GM12878 (cell line): ENCODE results near the gene MYLK4. TPM values are rescaled to one million over a fixed set of nuclear protein-coding genes. Genes with fewer than 3 reads are reported as not detected.

Experiments
- ATAC-seq: fragments of 200-7000 bp; cut with Tn5 transposase; 3 replicates; pipeline ENCODE4 v1.9.1; 2020; ENCODE audit warnings: mild to moderate bottlenecking, moderate library complexity
- BruUV-seq: library from RNA; stranded (reverse); fragments of 400-500 nt; replicated peaks from 2 replicates; lab custom pipeline; 2021; lab: Mats Ljungman, UMichigan
- CTCF ChIA-PET: fragments of 300-600 bp; sonication (Branson Sonifier 250); formaldehyde crosslinking; extraction: SDS; loops from one replicate; lab custom pipeline; 2021; ENCODE audit warnings: inconsistent platforms; lab: Yijun Ruan, JAX
- POLR2A ChIA-PET: fragments of 350-600 bp; formaldehyde crosslinking; extraction: SDS; loops from one replicate; lab custom pipeline; 2021; ENCODE audit warnings: inconsistent platforms; lab: Charles Lee
- RAD21 ChIA-PET: fragments of 300-600 bp; sonication (Branson Sonifier 250); formaldehyde crosslinking; loops from one replicate; lab custom pipeline; 2023; ENCODE audit warnings: antibody characterized with exemption; ENCODE audit not compliant: unreplicated experiment; lab: Charles Lee
- SMC1A ChIA-PET: fragments of 300-600 bp; sonication (Branson Sonifier 250); formaldehyde crosslinking; loops from one replicate; lab custom pipeline; 2023; ENCODE audit not compliant: unreplicated experiment, uncharacterized antibody; lab: Charles Lee
- DNase-seq: peaks from one replicate; pipeline ENCODE4 v3.0.0-alpha.2; 2011; ENCODE audit warnings: low read depth, low spot score
- FAIRE-seq: peaks from 3 replicates; lab custom pipeline; 2011; peaks lifted over from hg19 to GRCh38; lab: Jason Lieb, UNC
- H2AFZ ChIP-seq: 2 replicates; pipeline ENCODE4 v1.6.0; 2011; ENCODE audit warnings: low read depth, low read length, control low read depth; ENCODE audit not compliant: control insufficient read depth
- H3K27ac ChIP-seq: 2 replicates; pipeline ENCODE4 v1.5.1; 2011; ENCODE audit warnings: control low read depth; ENCODE audit not compliant: control insufficient read depth, insufficient read depth
- H3K27me3 ChIP-seq, 2 experiments: replicated peaks in 1 of 2; 2 replicates each; pipeline versions ENCODE4 v1.6.0 to v1.6.1; 2011; ENCODE audit warnings: low read length in 1 of 2; ENCODE audit not compliant: control insufficient read depth in 2 of 2, insufficient read depth in 2 of 2
- H3K36me3 ChIP-seq, 2 experiments: 2 replicates each; pipeline ENCODE4 v1.5.1; 2011; ENCODE audit warnings: low read length in 1 of 2; ENCODE audit not compliant: control insufficient read depth in 2 of 2, insufficient read depth in 2 of 2
- H3K4me1 ChIP-seq: 2 replicates; pipeline ENCODE4 v1.6.1; 2011; ENCODE audit warnings: mild to moderate bottlenecking, low read length, moderate library complexity, mixed read lengths; ENCODE audit not compliant: control insufficient read depth, insufficient read depth
- H3K4me2 ChIP-seq: 2 replicates; pipeline ENCODE4 v1.6.0; 2011; ENCODE audit warnings: control low read depth; ENCODE audit not compliant: control insufficient read depth, insufficient read depth
- H3K4me3 ChIP-seq: fragments of 200-600 bp; sonication (generic); 2 replicates; pipeline ENCODE4 v1.5.1; 2016
- H3K79me2 ChIP-seq: 2 replicates; pipeline ENCODE4 v1.6.0; 2011; ENCODE audit warnings: low read length; ENCODE audit not compliant: control insufficient read depth, insufficient read depth
- H3K9ac ChIP-seq: 2 replicates; pipeline ENCODE4 v1.8.0; 2011; ENCODE audit warnings: low read length, control low read depth, mixed read lengths; ENCODE audit not compliant: control insufficient read depth, insufficient read depth
- H3K9me3 ChIP-seq: replicated peaks from 3 replicates; pipeline ENCODE4 v1.5.1; 2011; ENCODE audit warnings: mild to moderate bottlenecking, low read length; ENCODE audit not compliant: control insufficient read depth, insufficient read depth
- H4K20me1 ChIP-seq: 2 replicates; pipeline ENCODE4 v1.6.0; 2011; ENCODE audit not compliant: control insufficient read depth, insufficient read depth
- BHLHE40 ChIP-seq, 2 experiments: fragments of 450-650 bp in 1 of 2; IDR thresholded peaks; 2 replicates each; pipeline ENCODE4 v1.6.1; 2011 to 2017; ENCODE audit warnings: low read depth in 2 of 2, borderline replicate concordance in 1 of 2, improper control_type of control experiment in 1 of 2, low read length in 1 of 2, mild to moderate bottlenecking in 1 of 2
- CBX3 ChIP-seq: fragments of 200-600 bp; sonication (generic); IDR thresholded peaks from 2 replicates; pipeline ENCODE4 v1.6.1; 2016; ENCODE audit warnings: low read depth, borderline replicate concordance
- CEBPB ChIP-seq, 2 experiments: fragments of 150-350 bp in 1 of 2; IDR thresholded peaks; 2 replicates each; pipeline ENCODE4 v1.6.1; 2012 to 2014; ENCODE audit warnings: low read depth in 2 of 2, low read length in 2 of 2, borderline replicate concordance in 1 of 2, inconsistent platforms in 1 of 2
- CHD2 ChIP-seq: IDR thresholded peaks from 2 replicates; pipeline ENCODE4 v1.6.1; 2011; ENCODE audit warnings: low read depth, low read length, improper control_type of control experiment, borderline replicate concordance
- CREB1 ChIP-seq: IDR thresholded peaks from 2 replicates; pipeline ENCODE4 v1.6.1; 2012; ENCODE audit warnings: low read depth, mild to moderate bottlenecking, inconsistent platforms
- HCFC1 ChIP-seq: fragments of 150-350 bp; IDR thresholded peaks from 2 replicates; pipeline ENCODE4 v1.6.1; 2014; ENCODE audit warnings: low read length
- IRF4 ChIP-seq: IDR thresholded peaks from 2 replicates; pipeline ENCODE4 v1.6.1; 2011; ENCODE audit warnings: low read depth, low read length
- KAT2A ChIP-seq: conservative IDR thresholded peaks from 2 replicates; pipeline ENCODE4 v1.6.1; 2011; ENCODE audit warnings: low read depth, low read length; ENCODE audit not compliant: control insufficient read depth
- NFYB ChIP-seq: IDR thresholded peaks from 2 replicates; pipeline ENCODE4 v1.6.1; 2011; ENCODE audit warnings: low read depth, mild to moderate bottlenecking, low read length, improper control_type of control experiment, moderate library complexity; ENCODE audit not compliant: insufficient read depth
- RAD21 ChIP-seq: IDR thresholded peaks from 2 replicates; pipeline ENCODE4 v1.6.1; 2011; ENCODE audit warnings: mild to moderate bottlenecking, low read depth, low read length, moderate library complexity; ENCODE audit not compliant: insufficient read depth
- SMC3 ChIP-seq: IDR thresholded peaks from 2 replicates; pipeline ENCODE4 v1.6.1; 2011; ENCODE audit warnings: low read length, improper control_type of control experiment, borderline replicate concordance
- YY1 ChIP-seq: IDR thresholded peaks from 2 replicates; pipeline ENCODE4 v1.6.1; 2011; ENCODE audit warnings: low read depth, mild to moderate bottlenecking, low read length
- ZZZ3 ChIP-seq: IDR thresholded peaks from 2 replicates; pipeline ENCODE4 v1.6.1; 2011; ENCODE audit warnings: low read depth; ENCODE audit not compliant: control insufficient read depth, insufficient read length
- WGBS: methylation state at CpG from one replicate; pipeline ENCODE4 v1.1.6; 2016; ENCODE audit warnings: low lambda C conversion rate; ENCODE audit not compliant: insufficient replicate concordance, insufficient coverage; ENCODE audit errors: missing lambda C conversion rate; 5-methylcytosine and 5-hydroxymethylcytosine counted together
- in situ Hi-C: fragments of 300-500 bp; cut with MboI; formaldehyde crosslinking; loops from 9 replicates; pipeline ENCODE4 v1.14.3; 2018; ENCODE audit warnings: mixed read lengths
- intact Hi-C: fragments of 100-400 bp; cut with micrococcal nuclease; formaldehyde crosslinking; loops from one replicate; pipeline ENCODE4 v1.14.2; 2022; ENCODE audit not compliant: unreplicated experiment
- polyA plus RNA-seq, 11 experiments: library from polyadenylated mRNA; depleted of rRNA in 4 of 11; unstranded in 6 of 11; stranded (reverse) in 5 of 11; fragments of >200 nt; fragmentation: Nextera tagmentation in 4 of 11; fragmentation: Illumina TruSeq in 1 of 11; extraction: Ambion mirVana in 4 of 11; extraction: Trizol in 1 of 11; gene quantifications; 1 replicate in 1 of 11; 2 replicates in 10 of 11; pipeline versions ENCODE4 v1.2.1 to v1.2.3, GENCODE V29; 2011 to 2016; ENCODE audit warnings: inconsistent platforms in 2 of 11, missing spikeins in 2 of 11, low read depth in 1 of 11
- total RNA-seq, 4 experiments: library from RNA; depleted of rRNA in 3 of 4; stranded (reverse); fragments of >200 nt in 3 of 4; fragmentation: Illumina TruSeq in 1 of 4; extraction: Trizol in 1 of 4; gene quantifications; 2 replicates each; pipeline versions ENCODE4 v1.2.1 to v1.2.3, GENCODE V29; 2013 to 2021
- TF ChIP-seq, protein P1 (sequence below): fragments of 450-650 bp; IDR thresholded peaks from 2 replicates; pipeline ENCODE4 v1.6.1; 2016; ENCODE audit warnings: mild to moderate bottlenecking
- TF ChIP-seq, protein P2 (sequence below), 3 experiments: IDR thresholded peaks in 2 of 3; conservative IDR thresholded peaks in 1 of 3; 2 replicates each; pipeline ENCODE4 v1.5.1; 2011; ENCODE audit warnings: low read depth in 3 of 3, low read length in 3 of 3, mild to moderate bottlenecking in 3 of 3, control low read depth in 2 of 3, moderate library complexity in 2 of 3, inconsistent platforms in 1 of 3, mixed read lengths in 1 of 3; ENCODE audit not compliant: control insufficient read depth in 2 of 3, insufficient read depth in 1 of 3; ENCODE audit errors: extremely low read depth in 1 of 3
- TF ChIP-seq, protein P3 (sequence below): fragments of 450-650 bp; formaldehyde crosslinking; IDR thresholded peaks from 2 replicates; pipeline ENCODE4 v1.5.0; 2022; ENCODE audit warnings: mild to moderate bottlenecking, missing genetic modification characterization

The MYLK4 gene
- total and polyA plus RNA-seq, 10 of the 15 experiments (the other 5 are each of a cell fraction or from before 2014, with no cell fraction given): under 0.01 to 0.09 (median 0.05) TPM; not detected in 1

DNA sequence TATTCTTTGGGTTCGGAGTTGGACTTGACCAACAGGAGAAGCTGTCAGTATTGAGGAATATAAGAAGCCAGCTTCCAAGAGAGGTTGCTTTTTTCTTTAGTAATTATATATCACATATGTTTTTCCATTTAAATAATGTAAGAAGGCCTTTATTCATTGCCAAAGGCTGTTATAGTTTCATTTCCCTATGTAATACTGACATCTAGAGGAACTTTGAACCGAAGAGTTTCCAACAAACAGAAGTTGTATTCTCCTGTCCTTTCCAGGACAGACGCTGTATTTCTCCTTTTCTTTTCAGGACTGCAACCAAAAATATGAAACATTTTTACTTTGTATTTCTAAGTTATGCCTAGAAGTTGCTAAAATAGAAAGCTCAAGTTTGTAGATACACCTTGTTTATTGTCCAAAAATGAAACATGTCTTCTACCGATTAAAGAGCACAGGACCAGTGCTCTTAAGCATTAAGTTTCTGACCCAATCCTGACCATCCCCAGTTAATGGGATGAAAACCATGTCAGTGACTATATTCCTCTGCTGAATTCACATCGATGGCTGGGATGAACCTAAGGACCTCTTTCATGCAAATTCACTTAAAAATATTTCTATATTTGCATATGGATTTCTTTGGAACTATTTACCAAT, 55.1 kb downstream of the MYLK4 start (continued):
- TF ChIP-seq, protein P1, sequence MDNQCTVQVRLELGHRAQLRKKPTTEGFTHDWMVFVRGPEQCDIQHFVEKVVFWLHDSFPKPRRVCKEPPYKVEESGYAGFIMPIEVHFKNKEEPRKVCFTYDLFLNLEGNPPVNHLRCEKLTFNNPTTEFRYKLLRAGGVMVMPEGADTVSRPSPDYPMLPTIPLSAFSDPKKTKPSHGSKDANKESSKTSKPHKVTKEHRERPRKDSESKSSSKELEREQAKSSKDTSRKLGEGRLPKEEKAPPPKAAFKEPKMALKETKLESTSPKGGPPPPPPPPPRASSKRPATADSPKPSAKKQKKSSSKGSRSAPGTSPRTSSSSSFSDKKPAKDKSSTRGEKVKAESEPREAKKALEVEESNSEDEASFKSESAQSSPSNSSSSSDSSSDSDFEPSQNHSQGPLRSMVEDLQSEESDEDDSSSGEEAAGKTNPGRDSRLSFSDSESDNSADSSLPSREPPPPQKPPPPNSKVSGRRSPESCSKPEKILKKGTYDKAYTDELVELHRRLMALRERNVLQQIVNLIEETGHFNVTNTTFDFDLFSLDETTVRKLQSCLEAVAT: no peak
- TF ChIP-seq BHLHE40 (IDR thresholded peaks at IDR 0.05; ENCODE audit: borderline replicate concordance in 1 of 2, low read depth in 2 of 2, low read length in 1 of 2): no peak
- peak; percentile 29; the same call in 1 of the 2 replicates for TF ChIP-seq SMC3
- TF ChIP-seq, protein P2, sequence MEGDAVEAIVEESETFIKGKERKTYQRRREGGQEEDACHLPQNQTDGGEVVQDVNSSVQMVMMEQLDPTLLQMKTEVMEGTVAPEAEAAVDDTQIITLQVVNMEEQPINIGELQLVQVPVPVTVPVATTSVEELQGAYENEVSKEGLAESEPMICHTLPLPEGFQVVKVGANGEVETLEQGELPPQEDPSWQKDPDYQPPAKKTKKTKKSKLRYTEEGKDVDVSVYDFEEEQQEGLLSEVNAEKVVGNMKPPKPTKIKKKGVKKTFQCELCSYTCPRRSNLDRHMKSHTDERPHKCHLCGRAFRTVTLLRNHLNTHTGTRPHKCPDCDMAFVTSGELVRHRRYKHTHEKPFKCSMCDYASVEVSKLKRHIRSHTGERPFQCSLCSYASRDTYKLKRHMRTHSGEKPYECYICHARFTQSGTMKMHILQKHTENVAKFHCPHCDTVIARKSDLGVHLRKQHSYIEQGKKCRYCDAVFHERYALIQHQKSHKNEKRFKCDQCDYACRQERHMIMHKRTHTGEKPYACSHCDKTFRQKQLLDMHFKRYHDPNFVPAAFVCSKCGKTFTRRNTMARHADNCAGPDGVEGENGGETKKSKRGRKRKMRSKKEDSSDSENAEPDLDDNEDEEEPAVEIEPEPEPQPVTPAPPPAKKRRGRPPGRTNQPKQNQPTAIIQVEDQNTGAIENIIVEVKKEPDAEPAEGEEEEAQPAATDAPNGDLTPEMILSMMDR (IDR thresholded peaks at IDR 0.05 in 2 of 3, conservative IDR thresholded peaks at IDR 0.05 in 1 of 3; ENCODE audit: control insufficient read depth in 2 of 3, extremely low read depth in 1 of 3, insufficient read depth in 1 of 3, low read depth in 3 of 3, low read length in 3 of 3): peak in 2 of 3 experiments; percentile 30 to 52; a peak in 4 of 6 replicates
- peak; percentile 63 for TF ChIP-seq RAD21
- no peak for TF ChIP-seq IRF4
- no peak for TF ChIP-seq HCFC1

DNA sequence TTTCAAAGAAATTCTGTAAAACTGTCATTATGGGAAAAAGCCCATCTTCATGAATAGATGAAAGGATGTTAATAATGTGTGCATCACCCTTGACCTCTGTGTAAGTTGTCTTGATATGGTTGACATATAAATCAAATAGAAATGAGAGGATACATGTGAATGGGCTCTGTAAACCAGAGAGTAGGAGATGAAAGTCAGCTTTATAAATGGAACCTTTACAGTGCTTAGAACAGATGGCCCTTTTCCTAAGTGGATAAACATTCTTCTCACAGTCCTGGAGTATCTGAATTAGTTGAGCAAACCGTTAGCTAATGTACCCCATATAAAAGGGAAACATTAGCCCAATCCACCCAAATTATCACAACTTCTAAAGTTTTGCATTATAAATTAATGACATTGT, 57.5 kb downstream of the MYLK4 start:
- ChIA-PET SMC1A (no interaction called here), CTCF (interaction anchor here (0.6 to 1.2 kb wide), 2 partner anchors 11 to 59 kb away, joined by 3 to 4 read pairs; no protein-coding TSS in a partner anchor), POLR2A (no interaction called here), RAD21 (no interaction called here)
- intact Hi-C loops: no loop called here
- DNase-seq (no peak), ATAC-seq (no peak), FAIRE-seq (no peak)
- in situ Hi-C loops: no loop called here
- Histone ChIP-seq H3K4me1 (no peaks in the 10 kb centered on the region), H3K27me3 (no peaks in the 10 kb centered on the region; a peak in 1 of 4 replicates), H3K36me3 (no peaks in the 10 kb centered on the region), H3K9me3 (no peaks in the 10 kb centered on the region), H3K27ac (no peak overlapping the region), H3K9ac (no peak overlapping the region), H2AFZ (no peak overlapping the region), H3K4me3 (no peak overlapping the region), H4K20me1 (no peaks in the 10 kb centered on the region), H3K79me2 (no peaks in the 10 kb centered on the region), H3K4me2 (no peak overlapping the region)
- BruUV-seq: no TSS peak
- WGBS: 0% methylated on average over 1 of the region's 1 CpG
- TF ChIP-seq, protein P3, sequence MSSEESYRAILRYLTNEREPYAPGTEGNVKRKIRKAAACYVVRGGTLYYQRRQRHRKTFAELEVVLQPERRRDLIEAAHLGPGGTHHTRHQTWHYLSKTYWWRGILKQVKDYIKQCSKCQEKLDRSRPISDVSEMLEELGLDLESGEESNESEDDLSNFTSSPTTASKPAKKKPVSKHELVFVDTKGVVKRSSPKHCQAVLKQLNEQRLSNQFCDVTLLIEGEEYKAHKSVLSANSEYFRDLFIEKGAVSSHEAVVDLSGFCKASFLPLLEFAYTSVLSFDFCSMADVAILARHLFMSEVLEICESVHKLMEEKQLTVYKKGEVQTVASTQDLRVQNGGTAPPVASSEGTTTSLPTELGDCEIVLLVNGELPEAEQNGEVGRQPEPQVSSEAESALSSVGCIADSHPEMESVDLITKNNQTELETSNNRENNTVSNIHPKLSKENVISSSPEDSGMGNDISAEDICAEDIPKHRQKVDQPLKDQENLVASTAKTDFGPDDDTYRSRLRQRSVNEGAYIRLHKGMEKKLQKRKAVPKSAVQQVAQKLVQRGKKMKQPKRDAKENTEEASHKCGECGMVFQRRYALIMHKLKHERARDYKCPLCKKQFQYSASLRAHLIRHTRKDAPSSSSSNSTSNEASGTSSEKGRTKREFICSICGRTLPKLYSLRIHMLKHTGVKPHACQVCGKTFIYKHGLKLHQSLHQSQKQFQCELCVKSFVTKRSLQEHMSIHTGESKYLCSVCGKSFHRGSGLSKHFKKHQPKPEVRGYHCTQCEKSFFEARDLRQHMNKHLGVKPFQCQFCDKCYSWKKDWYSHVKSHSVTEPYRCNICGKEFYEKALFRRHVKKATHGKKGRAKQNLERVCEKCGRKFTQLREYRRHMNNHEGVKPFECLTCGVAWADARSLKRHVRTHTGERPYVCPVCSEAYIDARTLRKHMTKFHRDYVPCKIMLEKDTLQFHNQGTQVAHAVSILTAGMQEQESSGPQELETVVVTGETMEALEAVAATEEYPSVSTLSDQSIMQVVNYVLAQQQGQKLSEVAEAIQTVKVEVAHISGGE (CRISPR knock-in tag): no peak
- TF ChIP-seq CREB1 (no peak), ZZZ3 (no peak), CHD2 (no peak), YY1 (no peak), NFYB (no peak), KAT2A (no peak), CEBPB (IDR thresholded peaks at IDR 0.05; ENCODE audit: borderline replicate concordance in 1 of 2, low read depth in 2 of 2, low read length in 2 of 2) (no peak), CBX3 (no peak)
